ENCODE results near the gene PARN.

Gene PARN

GRCh38 chr16:14475370-14476139, 154.5 kb downstream of the PARN start:
- no peak for DNase-seq (ENCODE audit: low read depth in 1 of 2, low spot score in 1 of 2)

DNA sequence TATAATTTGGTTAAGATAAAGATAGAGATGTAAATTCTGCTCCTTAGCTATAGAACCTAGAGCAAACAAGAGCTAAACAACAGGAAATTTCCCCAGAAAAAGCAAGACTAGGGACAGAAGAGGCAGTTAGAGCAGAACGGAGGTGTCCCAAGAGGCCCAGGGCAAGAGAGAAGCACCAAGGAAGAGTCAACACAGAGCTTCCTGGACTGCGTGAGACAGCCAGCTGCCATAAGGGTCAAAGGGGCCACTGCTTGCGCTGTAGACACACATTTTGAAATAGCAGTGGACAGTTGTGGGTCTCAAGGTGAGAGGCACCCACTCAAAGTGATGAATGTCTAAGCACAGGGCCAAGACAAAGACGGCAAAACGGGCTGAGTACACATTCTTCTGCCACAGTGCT, 156.6 kb downstream of the PARN start:
- DNase-seq (ENCODE audit: low read depth in 1 of 2, low spot score in 1 of 2), result no peak

GRCh38 chr16:14472357-14472756, 157.7 kb downstream of the PARN start:
- no peak for DNase-seq (ENCODE audit: low read depth in 1 of 2, low spot score in 1 of 2)

- DNase-seq (ENCODE audit: low read depth in 1 of 2, low spot score in 1 of 2), result no peak
Observed at GRCh38 chr16:14470788-14471187, 159.3 kb downstream of the PARN start.

GRCh38 chr16:14465799-14466198, 164.3 kb downstream of the PARN start:
- no peak for DNase-seq (ENCODE audit: low read depth in 1 of 2, low spot score in 1 of 2)

DNA sequence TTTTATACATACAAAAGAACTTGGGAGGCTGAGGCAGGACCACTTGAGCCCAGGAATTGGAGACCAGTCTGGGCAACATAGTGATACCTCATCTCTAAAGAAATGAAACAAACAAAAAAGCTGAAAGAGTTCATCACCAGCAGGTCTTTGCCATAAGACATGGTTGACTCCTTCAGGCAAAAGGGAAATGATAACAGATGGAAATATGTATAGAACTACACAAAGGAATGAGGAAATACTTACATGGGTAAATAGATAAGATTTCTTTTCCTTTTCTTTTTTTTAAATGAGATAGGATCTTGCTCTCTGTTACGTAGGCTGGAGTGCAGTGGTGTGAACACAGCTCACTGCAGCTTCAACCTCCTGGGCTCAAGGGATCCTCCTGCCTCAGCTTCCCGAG, 165.3 kb downstream of the PARN start:
- no peak for DNase-seq (ENCODE audit: low read depth in 1 of 2, low spot score in 1 of 2)

GRCh38 chr16:14464192-14464591, 165.9 kb downstream of the PARN start:
- no peak for DNase-seq (ENCODE audit: low read depth in 1 of 2, low spot score in 1 of 2)

GRCh38 chr16:14462811-14463210, 167.2 kb downstream of the PARN start:
- no peak for DNase-seq (ENCODE audit: low read depth in 1 of 2, low spot score in 1 of 2)

DNA sequence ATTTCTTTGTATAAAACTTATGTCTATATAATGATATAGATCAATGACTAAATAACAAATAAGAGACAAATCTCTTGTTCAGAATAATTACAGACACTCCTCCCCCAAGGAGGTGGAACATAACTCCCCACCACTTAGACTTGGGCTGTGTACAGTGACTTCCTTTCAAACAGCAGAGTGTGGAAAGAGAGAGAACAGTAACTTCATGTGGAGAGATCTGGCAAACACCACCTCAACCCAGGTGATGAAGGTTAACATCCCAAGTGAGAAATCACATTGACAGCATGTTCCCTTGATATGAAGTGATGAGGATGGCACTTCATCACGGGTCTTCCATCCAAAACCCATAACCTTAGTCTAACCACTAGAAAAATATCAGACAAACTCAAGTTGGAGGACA, 169.3 kb downstream of the PARN start:
- DNase-seq (ENCODE audit: low read depth in 1 of 2, low spot score in 1 of 2), result no peak

DNA sequence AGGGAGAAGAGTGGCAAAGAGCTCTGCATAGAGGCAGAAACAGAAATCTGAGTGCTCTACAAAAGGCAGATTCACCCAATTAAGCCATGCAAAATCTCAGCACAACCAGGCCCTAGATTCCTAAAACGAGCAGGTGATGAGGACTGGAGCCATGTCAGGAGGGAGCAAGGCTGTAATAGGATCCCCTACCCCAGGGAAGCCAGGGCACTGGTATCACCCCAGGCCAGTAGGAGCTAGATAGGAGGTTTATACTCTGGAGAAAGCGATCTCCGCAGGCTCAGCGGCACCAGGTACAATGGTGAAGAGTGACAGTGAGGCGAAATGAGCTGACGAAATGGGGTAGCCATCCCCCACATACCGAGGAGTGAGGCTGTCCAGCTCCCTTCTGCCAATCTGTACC, 171.5 kb downstream of the PARN start:
- DNase-seq (ENCODE audit: low read depth in 1 of 2, low spot score in 1 of 2), result no peak

- DNase-seq (ENCODE audit: low read depth in 1 of 2, low spot score in 1 of 2), result no peak
Observed at GRCh38 chr16:14456793-14457481, 173.1 kb downstream of the PARN start.

DNA sequence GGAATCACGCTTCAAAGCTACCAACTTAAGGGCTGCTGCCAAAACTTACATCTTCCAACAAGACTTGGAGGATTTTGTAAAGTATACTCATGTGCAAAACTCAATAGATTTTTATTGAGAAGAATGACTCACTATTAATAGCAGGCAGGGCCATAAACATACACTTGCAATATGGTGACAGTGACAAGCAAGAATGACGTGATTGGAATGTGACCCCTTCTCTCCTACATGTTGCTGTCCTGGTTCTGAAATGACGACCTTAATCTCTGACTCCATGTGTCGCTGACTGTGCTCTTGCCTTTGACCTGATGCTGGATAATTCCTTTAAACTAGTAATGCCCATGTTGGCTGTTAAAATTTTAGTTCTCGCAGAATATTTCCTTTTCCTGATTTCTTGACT, 174.5 kb downstream of the PARN start:
- no peak for DNase-seq (ENCODE audit: low read depth in 1 of 2, low spot score in 1 of 2)

GRCh38 chr16:14454391-14454790, 175.7 kb downstream of the PARN start:
- no peak for DNase-seq (ENCODE audit: low read depth in 1 of 2, low spot score in 1 of 2)

- DNase-seq (ENCODE audit: low read depth in 1 of 2, low spot score in 1 of 2), result no peak
Observed at GRCh38 chr16:14452066-14452465, 178.0 kb downstream of the PARN start.

DNA sequence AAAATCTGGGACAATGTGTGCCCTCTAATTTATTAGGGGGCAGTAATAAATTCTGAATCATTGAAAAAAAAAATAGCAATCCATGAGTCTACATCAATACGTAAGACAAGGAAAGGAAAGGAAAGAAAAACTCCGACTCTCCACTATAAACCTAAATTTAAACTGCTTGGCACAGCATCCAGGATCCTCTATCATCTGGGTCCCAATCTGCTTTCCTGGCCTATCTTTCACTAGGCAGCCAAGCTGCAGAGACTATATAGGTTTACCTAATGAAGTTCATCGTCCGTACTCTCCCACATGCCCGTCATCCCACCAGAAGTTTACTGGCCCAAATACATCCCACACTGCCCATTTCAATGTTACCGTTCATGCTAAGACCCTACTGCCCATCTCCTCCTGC, 179.2 kb downstream of the PARN start:
- DNase-seq (ENCODE audit: low read depth in 1 of 2, low spot score in 1 of 2), result no peak

- no peak for DNase-seq (ENCODE audit: low read depth in 1 of 2, low spot score in 1 of 2)
Observed at GRCh38 chr16:14449790-14450480, 180.1 kb downstream of the PARN start.

DNA sequence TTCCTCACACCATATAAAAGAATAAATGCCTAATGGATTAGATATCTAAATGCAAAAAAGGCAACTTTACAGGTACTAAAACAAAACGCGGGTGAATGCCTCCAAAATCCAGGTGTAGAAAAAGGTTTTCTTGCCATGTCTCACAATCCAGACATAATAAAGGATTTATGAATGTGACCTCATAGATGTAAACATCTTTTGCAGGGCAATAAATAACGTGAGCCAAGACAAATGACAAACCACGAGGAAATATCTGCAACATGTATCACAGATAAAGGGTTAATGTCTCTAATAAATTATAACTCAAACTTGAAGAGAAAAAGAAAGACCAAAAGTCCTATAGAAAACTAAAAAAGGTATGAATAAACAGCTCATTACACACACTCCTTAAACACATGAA, 180.7 kb downstream of the PARN start:
- no peak for DNase-seq (ENCODE audit: low read depth in 1 of 2, low spot score in 1 of 2)

- no peak for DNase-seq (ENCODE audit: low read depth in 1 of 2, low spot score in 1 of 2)
Observed at GRCh38 chr16:14448879-14449278, 181.2 kb downstream of the PARN start.

GRCh38 chr16:14447783-14448182, 182.3 kb downstream of the PARN start:
- no peak for DNase-seq (ENCODE audit: low read depth in 1 of 2, low spot score in 1 of 2)

DNA sequence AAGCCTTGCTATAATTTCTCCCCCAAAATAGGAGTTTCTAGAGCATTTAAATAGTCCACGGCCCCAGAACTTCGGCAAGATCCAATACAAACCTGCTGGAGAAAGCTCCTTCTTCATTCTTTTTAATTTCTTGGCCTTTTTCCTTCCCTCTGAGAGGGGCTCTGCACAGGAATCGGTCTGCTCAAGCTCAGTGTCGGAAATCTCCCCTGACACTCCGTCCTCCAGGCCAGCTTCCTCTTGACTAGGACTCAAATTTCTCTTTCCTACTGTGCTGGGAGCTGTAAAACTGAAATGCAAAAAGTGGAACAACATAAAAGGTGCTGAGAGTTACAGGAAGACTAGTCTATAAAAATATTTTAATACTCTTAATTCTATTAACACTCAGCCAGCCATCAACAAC, 183.3 kb downstream of the PARN start:
- DNase-seq (ENCODE audit: low read depth in 1 of 2, low spot score in 1 of 2), result no peak

DNA sequence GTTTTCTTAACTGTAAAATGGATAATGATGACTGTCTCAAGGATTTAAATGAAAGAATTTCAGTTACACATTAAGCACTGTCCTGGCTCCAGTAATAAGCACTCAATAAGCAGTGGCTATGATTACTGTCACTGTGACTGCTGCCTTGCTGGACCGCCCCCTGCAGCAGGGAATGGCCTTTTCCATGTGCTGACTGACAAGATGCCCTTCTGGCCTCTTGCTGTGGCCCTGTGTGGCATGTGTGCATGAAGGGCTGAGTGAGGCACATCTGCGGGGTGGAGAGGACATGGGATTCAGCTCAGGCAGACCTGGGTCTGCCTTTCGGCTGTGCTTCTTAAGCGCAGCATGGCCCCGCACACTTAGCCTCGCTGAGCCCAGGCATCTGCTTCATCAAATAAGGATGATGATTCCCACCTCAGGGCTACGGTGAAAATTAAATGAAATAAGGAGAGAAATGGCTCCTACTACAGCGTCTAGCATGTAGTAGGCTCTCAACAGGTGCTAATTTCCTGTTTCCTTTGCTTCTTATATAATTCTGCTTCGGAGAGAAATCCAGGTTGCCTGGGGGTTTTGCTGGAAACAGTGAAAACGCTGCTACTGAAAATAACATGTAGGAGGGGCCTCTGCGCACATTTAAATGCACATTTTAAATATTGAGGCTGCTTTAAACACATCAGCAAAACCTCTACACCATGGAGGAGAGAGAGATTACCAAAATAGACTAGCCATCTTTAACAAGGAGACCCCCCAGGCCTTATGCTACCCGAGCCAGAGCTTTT, 183.9 kb downstream of the PARN start:
- no peak for DNase-seq (ENCODE audit: low read depth in 1 of 2, low spot score in 1 of 2)

Measured in stimulated activated CD4-positive, alpha-beta T cell treated with anti-CD3 and anti-CD28 coated beads, Interleukin-15, amount 100 ng/mL, for 1 hour (primary cell).